NCI-H1436 (cell line): ENCODE data around the gene PGGT1B.
A peak's percentile ranks its signal among the peaks of the same experiment; 100 is the strongest.
"Not testable (repeated sequence)": the region's sequence is repeated elsewhere in the genome, so short reads cannot be mapped to it uniquely, and the experiment has no call there.

Source experiments
- DNase-seq: peaks from one replicate; lab custom pipeline; 2025; lab: John Stamatoyannopoulos, UW

The PGGT1B gene

GRCh38 chr5:115257981-115258380, 4.7 kb downstream of the PGGT1B start:
- DNase-seq: no peak

GRCh38 chr5:115249379-115249778, 13.3 kb downstream of the PGGT1B start:
- DNase-seq: not testable (repeated sequence)

GRCh38 chr5:115246361-115246991, 16.2 kb downstream of the PGGT1B start:
- peak; percentile 44 for DNase-seq

GRCh38 chr5:115243412-115243811, 19.3 kb downstream of the PGGT1B start:
- DNase-seq: no peak

DNA sequence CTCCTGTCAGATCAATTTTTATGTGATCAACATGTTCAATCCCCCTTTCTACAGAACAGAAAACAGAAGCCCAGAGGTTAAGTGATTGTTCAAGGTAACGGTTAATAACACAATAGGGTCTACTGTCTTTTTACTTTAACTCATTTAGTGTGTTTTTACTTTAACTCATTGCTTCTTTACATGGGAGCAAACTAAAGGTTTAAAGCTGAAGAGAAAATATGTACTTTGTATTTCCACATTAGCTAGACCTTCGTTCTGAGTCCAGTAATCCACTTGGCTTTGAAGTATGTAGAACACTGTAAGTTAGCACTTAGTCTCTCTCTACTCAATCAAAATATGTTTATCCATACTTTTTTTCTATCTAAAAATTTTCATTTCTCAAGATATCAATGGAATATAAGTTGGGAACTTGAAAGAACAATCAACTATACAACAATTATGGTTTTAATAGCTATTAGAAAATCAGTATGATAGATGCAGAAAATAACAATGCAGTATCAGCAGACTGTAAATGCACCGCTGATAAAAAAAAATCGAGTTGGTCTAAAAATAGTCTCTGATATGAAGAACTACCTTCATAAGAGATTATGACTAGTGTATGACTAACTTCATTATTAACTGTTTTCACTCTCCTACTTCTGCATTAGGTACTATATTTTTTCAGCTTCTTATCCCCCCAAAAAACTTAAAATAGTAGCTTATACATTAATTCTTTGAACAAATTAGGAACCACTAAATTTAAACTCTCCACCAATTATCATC, 20.6 kb downstream of the PGGT1B start:
- DNase-seq: no peak

- DNase-seq: no peak
Measured at GRCh38 chr5:115237066-115237465, 25.6 kb downstream of the PGGT1B start.

- no peak for DNase-seq
Measured at GRCh38 chr5:115236599-115236998, 26.1 kb downstream of the PGGT1B start.

GRCh38 chr5:115231598-115231997, 31.1 kb downstream of the PGGT1B start:
- no peak for DNase-seq

DNA sequence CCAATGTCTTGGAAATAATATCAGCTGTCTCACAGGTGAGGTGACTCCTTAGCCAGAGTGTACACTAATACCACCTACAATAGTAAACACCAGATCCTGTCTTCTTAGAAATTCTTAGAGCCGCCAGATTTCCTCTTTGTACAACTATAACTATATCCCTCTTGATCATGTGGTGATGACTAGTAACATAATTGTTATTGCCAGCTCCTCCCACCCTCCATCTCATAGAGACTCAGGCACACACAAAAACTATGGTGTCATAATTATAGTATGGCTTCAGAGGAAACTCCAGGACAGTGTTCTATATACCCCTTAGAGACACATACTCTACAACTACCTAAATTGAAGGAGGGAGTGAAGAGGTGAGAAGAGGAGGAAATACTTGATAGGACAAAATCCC, 33.1 kb downstream of the PGGT1B start:
- DNase-seq: no peak

GRCh38 chr5:115227281-115227680, 35.4 kb downstream of the PGGT1B start:
- DNase-seq: no peak

GRCh38 chr5:115214541-115214940, 48.1 kb downstream of the PGGT1B start:
- no peak for DNase-seq

GRCh38 chr5:115209279-115209678, 53.4 kb downstream of the PGGT1B start:
- no peak for DNase-seq

DNA sequence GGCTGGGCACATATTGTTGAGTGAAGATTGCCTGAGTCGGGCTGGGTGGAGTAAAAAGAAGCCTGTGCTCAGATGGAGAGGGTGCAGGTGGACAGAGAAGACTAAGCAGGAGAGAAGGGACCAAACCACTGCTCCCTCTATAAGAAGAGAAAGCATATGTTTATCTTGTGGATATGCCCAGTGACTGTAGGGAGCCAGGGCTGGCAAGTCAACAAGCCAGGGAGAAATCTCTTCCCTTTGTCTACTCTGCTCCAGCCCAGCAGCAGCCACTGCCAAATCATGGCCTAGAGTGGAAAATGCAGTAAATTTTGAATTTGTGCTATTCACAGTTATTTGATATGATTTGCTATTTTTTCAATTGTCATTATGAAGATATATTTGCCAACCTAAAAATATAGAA, 59.7 kb downstream of the PGGT1B start:
- no peak for DNase-seq

GRCh38 chr5:115196161-115196560, 66.5 kb downstream of the PGGT1B start:
- DNase-seq: no peak

GRCh38 chr5:115194676-115195075, 68.0 kb downstream of the PGGT1B start:
- no peak for DNase-seq

DNA sequence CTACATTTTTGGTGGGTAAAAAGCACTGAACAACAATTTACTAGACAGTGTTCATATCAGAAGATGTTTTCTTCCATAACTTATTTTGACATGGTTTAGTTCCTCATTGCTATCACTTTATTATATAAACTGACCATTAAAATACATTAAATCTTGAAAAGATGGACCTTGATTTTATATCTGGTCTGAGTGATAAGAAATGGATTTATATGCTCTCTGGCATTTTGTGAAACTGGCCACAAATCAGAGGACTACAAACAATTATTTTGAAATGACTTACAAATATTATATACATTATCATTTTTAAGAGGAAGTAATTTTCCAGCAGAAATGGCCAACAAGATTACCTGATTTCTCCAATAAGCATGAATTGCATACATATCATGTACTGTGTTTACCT, 69.4 kb downstream of the PGGT1B start:
- no peak for DNase-seq

DNA sequence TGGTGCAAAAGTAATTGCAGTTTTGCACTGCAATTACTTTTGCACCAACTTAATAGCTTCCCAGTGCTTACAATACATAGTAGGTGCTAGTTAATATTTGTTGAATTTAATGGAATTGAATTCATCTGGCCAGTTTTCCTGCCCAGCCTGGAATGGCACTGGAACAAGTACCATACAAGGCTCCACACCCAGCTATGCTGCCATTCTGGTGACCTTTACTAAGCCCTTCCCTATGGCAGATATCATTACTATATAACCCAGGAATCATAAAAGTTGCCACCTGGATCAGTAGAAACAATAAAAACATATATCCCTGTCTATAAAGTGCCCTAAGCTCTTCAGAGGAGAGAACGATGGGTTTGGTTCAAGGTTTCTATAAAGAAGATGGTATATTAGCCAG, 70.6 kb downstream of the PGGT1B start:
- no peak for DNase-seq

DNA sequence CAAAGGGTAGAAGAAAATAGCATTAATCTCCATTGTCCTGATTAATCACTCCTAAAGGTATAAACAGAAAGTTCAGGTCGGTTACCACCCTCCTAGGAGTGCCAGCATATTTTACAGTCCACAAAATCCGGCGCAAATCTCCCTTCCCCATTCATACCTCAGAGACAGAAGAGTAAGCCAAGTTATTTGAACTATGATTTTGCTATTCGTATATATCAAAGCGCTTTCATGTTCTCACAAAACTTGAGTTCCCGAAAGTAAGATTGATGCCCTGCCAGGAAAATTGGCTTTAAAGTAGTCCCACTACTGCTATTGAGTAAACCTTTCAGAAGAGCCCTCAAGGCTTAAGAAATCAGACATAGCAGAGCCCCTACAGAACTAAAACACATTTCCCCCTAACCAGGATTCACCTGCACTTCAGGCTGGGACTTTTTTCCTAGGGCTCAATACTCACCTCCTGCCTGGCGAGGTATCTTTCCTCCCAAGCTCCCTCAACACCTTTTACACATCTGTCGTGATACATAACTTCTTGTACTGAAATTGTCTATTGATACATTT, 71.1 kb downstream of the PGGT1B start:
- no peak for DNase-seq

DNA sequence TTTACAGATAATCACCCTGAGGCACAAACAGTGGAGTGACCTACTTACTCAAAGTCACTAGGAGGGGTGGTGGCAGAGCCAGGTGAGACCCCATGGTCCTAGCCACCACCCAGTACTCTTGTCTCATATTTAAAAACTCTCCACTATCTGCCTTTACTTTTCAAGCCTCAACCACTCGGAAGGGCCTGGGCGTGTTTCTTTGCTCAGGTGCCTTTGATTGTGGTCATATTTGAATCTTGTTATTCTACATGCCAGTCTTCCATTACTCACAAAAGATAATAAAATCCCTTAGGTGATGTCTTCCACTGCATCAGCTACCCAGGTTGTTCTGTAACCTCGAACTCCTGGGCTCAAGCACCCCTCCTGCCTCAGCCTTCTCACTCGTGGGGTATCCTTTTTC, 72.3 kb downstream of the PGGT1B start:
- no peak for DNase-seq

GRCh38 chr5:115189866-115190265, 72.8 kb downstream of the PGGT1B start:
- no peak for DNase-seq

DNA sequence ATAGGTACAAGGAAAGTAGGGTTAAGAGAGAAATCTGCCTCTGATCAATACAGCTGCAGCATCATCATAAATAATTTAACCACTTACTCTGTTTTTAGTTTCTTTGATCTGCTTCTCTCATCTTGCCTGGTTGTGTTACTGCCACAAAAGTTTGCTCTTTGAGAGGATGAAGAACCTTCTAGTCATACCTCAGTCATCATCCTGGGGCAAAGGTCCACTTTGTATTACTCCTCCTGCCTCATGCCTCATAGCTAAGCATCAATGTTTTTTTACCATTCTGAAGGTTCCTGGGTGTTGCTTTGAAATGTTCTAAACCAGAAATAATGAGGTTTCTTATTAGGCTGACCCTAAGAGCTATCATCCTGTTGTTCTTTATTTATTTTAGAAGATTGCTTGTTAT, 75.9 kb downstream of the PGGT1B start:
- no peak for DNase-seq

GRCh38 chr5:115184770-115185169, 77.9 kb downstream of the PGGT1B start:
- no peak for DNase-seq

- no peak for DNase-seq
Measured at GRCh38 chr5:115181757-115182156, 80.9 kb downstream of the PGGT1B start.
